Esophagus muscularis mucosa (tissue), 4 donors: ENCODE measurements around the gene NRROS. TPM values are rescaled to one million over a fixed set of nuclear protein-coding genes. Genes with fewer than 3 reads are reported as not detected.

Experiments
- DNase-seq: peaks from one replicate; pipeline ENCODE4 v3.0.0-alpha.2; 2017; ENCODE audit errors: extremely low spot score
- H3K27ac ChIP-seq, 4 donors: fragments of 200-600 bp; sonication (generic); replicated peaks in 1 of 4; 1 replicate in 3 of 4; 2 replicates in 1 of 4; pipeline ENCODE4 v1.5.1; 2016 to 2019; ENCODE audit warnings: mild to moderate bottlenecking in 1 of 4
- H3K27me3 ChIP-seq, 4 donors: fragments of 200-600 bp; sonication (generic); one replicate each; pipeline versions ENCODE4 v1.5.1 to v1.6.0; 2016 to 2019
- H3K36me3 ChIP-seq, 4 donors: fragments of 200-600 bp; sonication (generic); one replicate each; pipeline ENCODE4 v1.5.1; 2016 to 2019
- H3K4me1 ChIP-seq, 4 donors: fragments of 200-600 bp; sonication (generic); one replicate each; pipeline ENCODE4 v1.5.1; 2016 to 2019
- H3K4me3 ChIP-seq, 4 donors: fragments of 200-600 bp; sonication (generic); 1 replicate in 2 of 4; 2 replicates in 2 of 4; pipeline ENCODE4 v1.5.1; 2016 to 2019; ENCODE audit warnings: mild to moderate bottlenecking in 4 of 4, moderate library complexity in 1 of 4
- H3K9me3 ChIP-seq, 4 donors: fragments of 200-600 bp; sonication (generic); 1 replicate in 3 of 4; 2 replicates in 1 of 4; pipeline ENCODE4 v1.5.1; 2016 to 2019
- EP300 ChIP-seq: sonication (generic); formaldehyde crosslinking; IDR thresholded peaks from one replicate; pipeline ENCODE4 v1.6.1; 2017; ENCODE audit warnings: antibody characterized with exemption
- POLR2A ChIP-seq: fragments of 450-650 bp; IDR thresholded peaks from one replicate; pipeline ENCODE4 v1.6.1; 2017; ENCODE audit warnings: antibody characterized with exemption, moderate library complexity, mild to moderate bottlenecking, low read depth
- POLR2AphosphoS5 ChIP-seq, 2 donors: sonication (generic); formaldehyde crosslinking; IDR thresholded peaks; one replicate each; pipeline ENCODE4 v1.6.1; 2017; ENCODE audit warnings: antibody characterized with exemption in 2 of 2
- WGBS: methylation state at CpG from one replicate; pipeline ENCODE4 v1.1.5; 2018; 5-methylcytosine and 5-hydroxymethylcytosine counted together
- intact Hi-C: fragments of 100-400 bp; cut with DNase I; formaldehyde crosslinking; loops from one replicate; pipeline ENCODE4 v1.15.1; 2023
- total RNA-seq, 4 donors: library from RNA; depleted of rRNA; stranded (reverse); fragments of >200 nt; gene quantifications; one replicate each; pipeline versions ENCODE4 v1.1.0 to v1.2.1, GENCODE V29; 2016
- TF ChIP-seq, protein P1 (sequence below), 3 experiments: fragments of 200-600 bp in 2 of 3; fragments of 450-650 bp in 1 of 3; sonication (generic) in 2 of 3; IDR thresholded peaks; one replicate each; pipeline ENCODE4 v1.5.1; 2017 to 2019; ENCODE audit warnings: antibody characterized with exemption in 3 of 3, mild to moderate bottlenecking in 2 of 3, moderate library complexity in 1 of 3

The NRROS gene
- total RNA-seq, 4 donors from 2014 or later = 6.2 to 8.5 (median 7.3) TPM

GRCh38 chr3:196645096-196645495 lies 5.6 kb downstream of the NRROS start:
- Histone ChIP-seq H3K4me3 (no peak overlapping the region), H3K27ac (no peak overlapping the region), H3K27me3 (no peaks in the 10 kb centered on the region), H3K36me3 (peaks cover 0 to 4% (median 1%) of the 10 kb centered on the region in 4 donors), H3K9me3 (no peaks in the 10 kb centered on the region), H3K4me1 (peaks cover 3 to 17% (median 11%) of the 10 kb centered on the region in 4 donors)
- DNase-seq = no peak
- no peak for TF ChIP-seq POLR2AphosphoS5 (IDR thresholded peaks at IDR 0.05)
- 89% methylated on average over 4 of the region's 4 CpGs for WGBS
- intact Hi-C loops = no loop called here

- no peak overlapping the region for H3K27ac ChIP-seq
- intact Hi-C loops = no loop called here
- H3K27me3 ChIP-seq = no peaks in the 10 kb centered on the region
- TF ChIP-seq, protein P1, sequence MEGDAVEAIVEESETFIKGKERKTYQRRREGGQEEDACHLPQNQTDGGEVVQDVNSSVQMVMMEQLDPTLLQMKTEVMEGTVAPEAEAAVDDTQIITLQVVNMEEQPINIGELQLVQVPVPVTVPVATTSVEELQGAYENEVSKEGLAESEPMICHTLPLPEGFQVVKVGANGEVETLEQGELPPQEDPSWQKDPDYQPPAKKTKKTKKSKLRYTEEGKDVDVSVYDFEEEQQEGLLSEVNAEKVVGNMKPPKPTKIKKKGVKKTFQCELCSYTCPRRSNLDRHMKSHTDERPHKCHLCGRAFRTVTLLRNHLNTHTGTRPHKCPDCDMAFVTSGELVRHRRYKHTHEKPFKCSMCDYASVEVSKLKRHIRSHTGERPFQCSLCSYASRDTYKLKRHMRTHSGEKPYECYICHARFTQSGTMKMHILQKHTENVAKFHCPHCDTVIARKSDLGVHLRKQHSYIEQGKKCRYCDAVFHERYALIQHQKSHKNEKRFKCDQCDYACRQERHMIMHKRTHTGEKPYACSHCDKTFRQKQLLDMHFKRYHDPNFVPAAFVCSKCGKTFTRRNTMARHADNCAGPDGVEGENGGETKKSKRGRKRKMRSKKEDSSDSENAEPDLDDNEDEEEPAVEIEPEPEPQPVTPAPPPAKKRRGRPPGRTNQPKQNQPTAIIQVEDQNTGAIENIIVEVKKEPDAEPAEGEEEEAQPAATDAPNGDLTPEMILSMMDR (IDR thresholded peaks at IDR 0.05) = no peak
- TF ChIP-seq POLR2A = no peak
- 87% methylated on average over 19 of the region's 21 CpGs for WGBS
- peaks cover 0 to 4% (median 1%) of the 10 kb centered on the region in 4 donors for H3K36me3 ChIP-seq
- no peak for DNase-seq
- peaks cover 11 to 17% (median 12%) of the 10 kb centered on the region in 4 donors for H3K4me1 ChIP-seq
- H3K4me3 ChIP-seq = no peak overlapping the region
- H3K9me3 ChIP-seq = no peaks in the 10 kb centered on the region
Observed at GRCh38 chr3:196645897-196646665, 6.6 kb downstream of the NRROS start.

DNA sequence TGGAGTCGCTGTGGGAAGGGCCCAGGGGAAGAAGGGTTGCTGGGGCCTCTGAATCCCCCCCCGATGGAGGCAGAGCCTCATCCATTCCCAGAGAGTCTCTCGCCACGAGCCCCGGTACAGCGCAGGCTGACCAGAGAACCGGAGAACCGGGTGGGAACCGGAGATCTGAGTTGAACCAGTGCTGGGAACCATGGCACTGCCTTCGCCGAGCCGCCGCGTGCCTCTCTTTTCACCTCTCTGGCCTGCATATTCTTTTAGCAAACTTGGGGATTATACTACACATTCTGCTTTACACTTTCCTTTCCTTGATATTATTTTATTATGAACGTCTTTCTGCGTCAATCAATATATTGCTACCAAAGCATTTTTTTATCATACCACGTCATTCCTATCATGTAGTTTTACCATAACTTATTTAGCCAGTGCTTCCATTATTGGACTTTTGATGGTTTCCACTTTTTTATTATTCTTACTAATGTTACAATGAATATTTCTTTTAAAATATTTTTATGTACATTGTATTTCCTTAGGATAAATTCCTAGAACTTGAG lies 7.2 kb downstream of the NRROS start:
- Histone ChIP-seq H3K4me1 (peaks cover 17 to 18% (median 17%) of the 10 kb centered on the region in 4 donors), H3K9me3 (no peaks in the 10 kb centered on the region), H3K27me3 (no peaks in the 10 kb centered on the region), H3K4me3 (no peak overlapping the region), H3K36me3 (peaks cover 0 to 4% (median 1%) of the 10 kb centered on the region in 4 donors), H3K27ac (no peak overlapping the region)
- no peak for DNase-seq
- TF ChIP-seq POLR2AphosphoS5 (IDR thresholded peaks at IDR 0.05) = no peak
- TF ChIP-seq, protein P1 (IDR thresholded peaks at IDR 0.05) = no peak
- TF ChIP-seq POLR2A = no peak
- TF ChIP-seq EP300 = no peak
- WGBS = 87% methylated on average over 17 of the region's 17 CpGs
- intact Hi-C loops = no loop called here

- H3K27me3 ChIP-seq = no peaks in the 10 kb centered on the region
- TF ChIP-seq POLR2AphosphoS5 (IDR thresholded peaks at IDR 0.05) = peak; percentile 57 to 79
- TF ChIP-seq, protein P1 (IDR thresholded peaks at IDR 0.05) = no peak
- H3K9me3 ChIP-seq = no peaks in the 10 kb centered on the region
- 19% methylated on average over 6 of the region's 6 CpGs for WGBS
- peaks cover 5 to 17% (median 13%) of the 10 kb centered on the region in 4 donors for H3K36me3 ChIP-seq
- intact Hi-C loops = no loop called here
- H3K27ac ChIP-seq = peak overlapping the region; percentile 44 to 74 (median 62)
- DNase-seq = no peak
- H3K4me1 ChIP-seq = peaks cover 20 to 32% (median 27%) of the 10 kb centered on the region in 4 donors
- H3K4me3 ChIP-seq = no peak overlapping the region
Observed at GRCh38 chr3:196650740-196651311, 11.3 kb downstream of the NRROS start.

- 89% methylated on average over 3 of the region's 3 CpGs for WGBS
- DNase-seq = no peak
- H3K27ac ChIP-seq = peak overlapping the region in 3 of 4 donors; percentile 44 to 74 (median 54)
- TF ChIP-seq POLR2A (no peak), POLR2AphosphoS5 (IDR thresholded peaks at IDR 0.05) (no peak), EP300 (no peak)
- TF ChIP-seq, protein P1 (IDR thresholded peaks at IDR 0.05) = no peak
- intact Hi-C loops = no loop called here
- H3K27me3 ChIP-seq = no peaks in the 10 kb centered on the region
- H3K4me3 ChIP-seq = no peak overlapping the region
- H3K36me3 ChIP-seq = peaks cover 12 to 25% (median 20%) of the 10 kb centered on the region in 4 donors
- H3K4me1 ChIP-seq = peaks cover 20 to 32% (median 27%) of the 10 kb centered on the region in 4 donors
- H3K9me3 ChIP-seq = no peaks in the 10 kb centered on the region
Observed at GRCh38 chr3:196651819-196652218, 12.3 kb downstream of the NRROS start.
